ENCODE measurements around the gene NUP50.

The NUP50 gene

GRCh38 chr22:45196926-45197605 is 33.3 kb downstream of the NUP50 start:
- no peak for DNase-seq

- no peak for DNase-seq
These were observed 34.1 kb downstream of the NUP50 start for GRCh38 chr22:45197606-45198462.

GRCh38 chr22:45198463-45198795 is 34.7 kb downstream of the NUP50 start:
- no peak for DNase-seq

- no peak for DNase-seq
These were observed 36.0 kb downstream of the NUP50 start for GRCh38 chr22:45199723-45200122.

GRCh38 chr22:45200230-45200629 is 36.5 kb downstream of the NUP50 start:
- no peak for DNase-seq

GRCh38 chr22:45200860-45201511 is 37.3 kb downstream of the NUP50 start:
- no peak for DNase-seq

GRCh38 chr22:45201678-45202332 is 38.1 kb downstream of the NUP50 start:
- no peak for DNase-seq

- no peak for DNase-seq
These were observed 38.8 kb downstream of the NUP50 start for GRCh38 chr22:45202333-45203149.

GRCh38 chr22:45203150-45203951 is 39.6 kb downstream of the NUP50 start:
- no peak for DNase-seq

GRCh38 chr22:45204241-45204640 is 40.5 kb downstream of the NUP50 start:
- no peak for DNase-seq

- DNase-seq = no peak
These were observed 41.1 kb downstream of the NUP50 start for GRCh38 chr22:45204819-45205218.

GRCh38 chr22:45205276-45205925 is 41.7 kb downstream of the NUP50 start:
- no peak for DNase-seq

- no peak for DNase-seq
These were observed 42.5 kb downstream of the NUP50 start for GRCh38 chr22:45206233-45206632.

- no peak for DNase-seq
These were observed 43.8 kb downstream of the NUP50 start for GRCh38 chr22:45207533-45207932.

- DNase-seq = no peak
These were observed 44.4 kb downstream of the NUP50 start for GRCh38 chr22:45207981-45208664.

- no peak for DNase-seq
These were observed 44.9 kb downstream of the NUP50 start for GRCh38 chr22:45208696-45208992.

- peak; percentile 38 for DNase-seq
These were observed 45.5 kb downstream of the NUP50 start for GRCh38 chr22:45208993-45209838.

GRCh38 chr22:45210174-45210573 is 46.4 kb downstream of the NUP50 start:
- DNase-seq = no peak

GRCh38 chr22:45210577-45210976 is 46.9 kb downstream of the NUP50 start:
- DNase-seq = no peak

GRCh38 chr22:45210991-45211390 is 47.3 kb downstream of the NUP50 start:
- no peak for DNase-seq

All from stimulated activated CD4-positive, alpha-beta T cell treated with anti-CD3 and anti-CD28 coated beads, Interleukin-15, amount 100 ng/mL, for 24 hours (primary cell).